HT1080 (cell line): Measurements from ENCODE around the gene IL15RA. TPM values are rescaled to one million over a fixed set of nuclear protein-coding genes. Genes with fewer than 3 reads are reported as not detected.

Source experiments
- DNase-seq: peaks from one replicate; pipeline ENCODE4 v3.0.0-alpha.2; 2015; ENCODE audit warnings: low read depth
- polyA plus RNA-seq, 2 experiments: library from polyadenylated mRNA; depleted of rRNA; stranded (reverse); fragments of >200 nt; gene quantifications; 2 replicates each; pipeline ENCODE4 v1.2.3, GENCODE V29; 2015
- total RNA-seq: library from RNA; depleted of rRNA; stranded (reverse); fragments of >200 nt; shearing (Covaris generic); gene quantifications from 2 replicates; pipeline ENCODE4 v1.2.3, GENCODE V29; 2014; rRNA removed

Gene IL15RA, protein sequence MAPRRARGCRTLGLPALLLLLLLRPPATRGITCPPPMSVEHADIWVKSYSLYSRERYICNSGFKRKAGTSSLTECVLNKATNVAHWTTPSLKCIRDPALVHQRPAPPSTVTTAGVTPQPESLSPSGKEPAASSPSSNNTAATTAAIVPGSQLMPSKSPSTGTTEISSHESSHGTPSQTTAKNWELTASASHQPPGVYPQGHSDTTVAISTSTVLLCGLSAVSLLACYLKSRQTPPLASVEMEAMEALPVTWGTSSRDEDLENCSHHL
- total RNA-seq, result 14.3 and 22.9 TPM in 2 replicates
- polyA plus RNA-seq (2015; cell fraction: cytosol; rRNA removed), result 12.8 and 13.7 TPM in 2 replicates
- polyA plus RNA-seq (2015; cell fraction: nucleus; rRNA removed), result 7.6 and 8.1 TPM in 2 replicates

- DNase-seq, result peak; percentile 72
These were observed at the start of gene IL15RA for GRCh38 chr10:5977471-5978229. IL15RA (minus strand) TSS chr10:5977543; CDS start chr10:5977492, 51 bp downstream.

- no peak for DNase-seq
These were observed 48.4 kb upstream of the IL15RA start for GRCh38 chr10:6025683-6026255.

DNA sequence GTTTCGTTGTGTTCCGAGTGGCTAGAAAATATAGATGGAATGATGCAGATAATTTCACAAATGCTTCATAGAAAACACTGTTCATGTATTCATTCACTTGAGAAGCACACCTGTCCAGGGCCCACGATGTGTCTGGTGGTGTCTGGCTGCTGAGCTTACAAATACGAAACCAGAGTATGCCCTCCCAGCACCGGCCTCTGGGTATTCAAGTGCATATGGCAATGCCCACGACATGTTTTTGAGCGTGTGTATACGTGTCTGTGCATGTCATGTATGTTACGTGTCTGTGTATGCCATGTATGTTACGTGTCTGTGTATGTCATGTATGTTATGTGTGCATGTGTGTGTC is 47.0 kb upstream of the IL15RA start:
- DNase-seq, result no peak

DNA sequence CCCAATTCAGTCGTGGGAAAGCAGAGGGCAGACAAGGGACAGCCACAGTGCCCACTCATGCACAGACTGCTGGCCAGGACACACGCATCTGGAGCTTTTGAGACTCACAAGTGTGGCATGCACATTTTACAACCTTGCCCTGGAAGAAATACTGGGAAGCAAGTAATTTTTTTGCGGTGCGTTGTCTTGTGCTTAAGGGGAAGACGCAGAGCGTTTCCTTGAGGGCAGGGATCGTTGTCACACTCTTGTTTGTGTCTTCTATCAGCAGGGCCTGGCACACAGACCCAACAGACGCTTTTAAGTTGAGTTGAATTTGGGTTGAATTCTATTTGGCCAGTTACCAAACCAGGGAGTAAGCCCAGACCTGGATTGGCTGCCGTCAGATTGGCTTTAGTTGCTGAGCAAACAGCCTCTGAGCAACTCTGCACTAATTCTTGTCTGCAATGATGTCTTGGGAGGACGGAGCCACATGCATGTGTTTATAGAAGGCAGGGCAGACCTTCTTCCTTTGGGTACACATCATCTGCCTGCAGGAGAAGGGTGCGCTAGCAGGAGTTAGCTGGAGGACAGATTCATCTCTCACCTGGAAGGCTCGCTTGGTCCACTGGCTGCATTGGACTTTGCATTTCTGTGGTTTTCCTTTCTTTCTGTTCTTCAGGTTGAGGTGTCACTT is 46.5 kb upstream of the IL15RA start:
- no peak for DNase-seq

DNA sequence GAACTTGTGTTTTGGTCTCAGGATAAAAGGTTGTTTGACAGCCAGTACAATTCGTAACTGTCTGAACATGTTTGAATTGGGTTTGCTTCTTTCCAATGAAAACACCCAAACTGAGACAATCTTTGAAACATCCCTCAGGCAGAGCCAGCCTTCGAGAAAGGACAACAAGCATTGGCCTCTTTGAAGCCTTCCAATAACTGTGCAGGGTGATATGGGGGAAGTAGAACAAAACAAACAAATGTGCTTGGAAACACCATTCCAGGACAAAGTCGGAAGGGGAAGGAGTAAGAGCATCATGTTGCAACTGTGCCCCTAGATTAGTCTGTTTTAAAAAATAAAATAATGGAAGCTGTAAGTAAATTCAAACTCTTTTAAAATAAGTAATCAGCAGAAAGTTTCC is 45.3 kb upstream of the IL15RA start:
- DNase-seq, result no peak

DNA sequence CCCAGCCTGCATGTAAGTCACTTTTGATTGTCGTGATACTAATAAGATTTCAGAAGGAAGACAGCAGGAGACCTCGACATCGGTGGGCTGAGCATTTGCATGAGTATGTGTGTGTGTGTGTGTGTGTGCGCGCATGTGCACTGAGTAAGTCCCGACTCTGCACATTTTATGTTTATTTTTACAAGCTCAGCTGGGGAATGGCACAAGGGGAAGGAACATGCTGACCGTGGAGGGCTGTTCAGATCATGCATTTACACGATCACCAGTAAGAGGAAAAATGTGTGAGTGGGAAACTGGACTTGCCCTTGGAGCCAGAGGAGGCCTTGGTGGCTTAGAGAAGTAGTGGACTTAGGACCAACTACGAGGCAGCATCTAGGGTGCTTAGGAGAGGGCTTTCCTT is 43.5 kb upstream of the IL15RA start:
- DNase-seq, result no peak

- DNase-seq, result no peak
These were observed 42.5 kb upstream of the IL15RA start for GRCh38 chr10:6019796-6020195.

GRCh38 chr10:6019010-6019782 is 41.9 kb upstream of the IL15RA start:
- DNase-seq, result no peak

DNA sequence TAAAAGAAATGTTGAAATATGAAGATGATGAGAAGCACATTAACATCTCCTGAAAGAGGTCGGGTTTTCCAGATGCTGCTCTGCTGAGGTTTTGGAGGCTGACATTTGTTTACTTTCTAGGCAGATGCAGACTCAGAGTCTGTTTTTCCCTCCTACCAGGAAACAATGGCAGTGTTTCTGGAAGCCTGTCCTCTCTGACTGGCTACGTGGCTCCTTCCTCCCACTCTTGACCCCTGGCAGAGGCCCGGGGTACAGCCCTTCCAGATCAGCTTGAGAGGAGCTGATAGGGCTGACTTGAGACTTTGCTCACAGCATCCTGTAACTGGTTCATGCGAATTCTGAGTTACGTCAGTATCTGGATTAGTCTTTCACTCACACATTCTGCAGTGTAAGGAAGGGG is 41.1 kb upstream of the IL15RA start:
- no peak for DNase-seq

DNA sequence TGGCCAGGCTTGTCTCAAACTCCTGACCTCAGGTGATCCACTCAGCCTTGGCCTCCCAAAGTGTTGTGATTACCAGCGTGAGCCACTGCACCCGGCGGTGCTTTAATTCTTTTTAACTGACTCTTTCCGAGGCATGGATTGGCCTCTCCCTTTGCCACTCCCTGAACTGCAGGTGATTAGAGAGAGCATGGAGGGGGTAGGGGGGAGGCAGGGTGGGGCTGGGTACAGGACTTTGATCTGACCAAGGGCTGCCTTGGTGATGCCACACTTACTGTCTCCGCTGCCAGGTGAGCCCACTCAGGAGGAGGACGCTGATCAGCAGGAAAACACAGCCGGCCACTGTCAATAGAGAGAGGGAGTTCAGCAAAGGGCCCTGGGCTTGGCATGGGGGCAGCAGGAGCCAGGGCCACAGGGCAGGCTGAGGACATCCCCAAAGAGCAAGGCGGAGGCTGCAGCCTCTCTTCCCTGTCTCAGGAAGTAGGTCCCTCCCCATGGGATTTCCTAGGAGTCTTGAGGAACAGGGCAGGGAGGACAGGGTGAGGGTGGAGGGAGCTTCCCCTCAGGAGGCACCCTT is 40.5 kb upstream of the IL15RA start:
- no peak for DNase-seq

DNA sequence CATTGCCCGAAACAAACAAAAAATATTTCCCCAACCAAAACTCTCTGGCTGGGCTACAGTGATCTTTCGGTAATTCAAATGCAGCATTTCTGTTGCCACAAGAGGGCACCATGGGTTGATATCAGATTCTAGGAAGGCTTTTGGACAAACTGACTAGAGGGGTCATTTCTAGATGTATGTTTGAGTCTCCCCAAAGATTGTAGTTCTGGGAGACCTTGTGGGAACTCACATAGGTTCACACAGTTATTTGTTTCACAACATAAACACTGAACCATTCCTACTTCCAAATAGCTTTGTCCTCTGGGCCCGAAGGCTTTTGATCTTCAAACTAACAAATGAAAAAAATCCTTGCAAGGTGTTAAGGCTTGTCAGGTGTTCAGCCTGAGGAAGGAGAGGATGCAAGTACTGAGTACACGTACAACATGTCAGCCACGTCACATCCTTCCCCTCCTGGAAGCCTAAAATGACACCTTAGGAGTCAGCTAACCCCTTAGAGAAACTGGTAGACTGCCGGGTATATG is 37.0 kb upstream of the IL15RA start:
- DNase-seq, result peak; percentile 37

- no peak for DNase-seq
These were observed 36.3 kb upstream of the IL15RA start for GRCh38 chr10:6013413-6014192.

DNA sequence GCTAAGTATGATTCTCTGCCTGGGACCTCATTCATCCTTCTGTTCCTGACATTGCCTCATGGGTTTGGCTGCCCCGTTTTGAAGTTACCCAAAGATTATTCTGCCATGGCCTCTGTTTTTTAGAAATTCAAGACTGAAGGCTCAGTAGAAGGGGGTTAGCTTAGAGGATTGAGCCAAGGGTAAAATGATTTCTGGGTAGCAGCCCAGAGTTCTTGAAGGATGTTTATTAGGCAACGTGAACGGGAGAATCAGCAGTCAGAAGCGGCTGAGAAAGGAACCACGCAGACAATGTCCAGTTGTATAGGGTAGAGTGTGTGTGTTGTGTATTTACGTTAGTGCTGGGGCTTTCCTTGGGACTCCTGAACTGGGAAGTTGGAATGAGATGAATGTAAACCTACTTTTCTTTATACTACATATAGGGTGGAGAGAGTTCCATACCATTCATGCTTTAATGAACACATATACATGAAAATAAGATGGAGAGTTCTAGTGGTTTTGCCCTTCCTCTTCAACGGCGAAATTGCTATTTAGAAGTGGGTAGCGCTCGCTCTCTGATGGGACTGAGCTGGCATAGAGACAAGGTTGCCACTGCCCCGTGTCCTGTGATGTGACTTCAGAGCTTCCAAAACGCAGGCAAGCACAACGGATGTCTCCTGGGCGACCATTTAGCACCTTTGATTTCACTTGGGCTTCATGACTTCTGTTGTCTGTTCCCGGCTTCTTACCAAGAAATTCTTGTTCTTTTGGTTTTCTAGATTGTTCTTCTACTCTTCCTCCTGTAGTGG is 35.0 kb upstream of the IL15RA start:
- DNase-seq, result no peak

- no peak for DNase-seq
These were observed 34.2 kb upstream of the IL15RA start for GRCh38 chr10:6011558-6011957.

DNA sequence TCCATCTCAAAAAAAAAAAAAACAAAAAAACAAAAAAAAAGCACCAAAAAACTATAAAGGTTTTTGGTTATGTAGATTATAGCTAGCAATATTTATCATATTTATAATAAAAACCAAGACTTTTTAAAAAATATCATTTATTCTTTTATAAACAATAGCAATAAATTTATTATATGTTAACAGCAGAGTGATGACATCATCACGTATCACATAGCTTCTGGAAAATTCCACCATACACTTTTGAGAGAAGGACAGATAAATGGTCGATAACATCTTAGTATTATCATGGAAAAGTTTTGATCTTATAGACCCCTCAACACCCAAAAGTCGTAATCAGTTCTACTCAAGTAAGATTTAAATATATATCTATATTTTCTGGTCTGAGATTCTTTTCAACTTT is 33.2 kb upstream of the IL15RA start:
- no peak for DNase-seq

DNA sequence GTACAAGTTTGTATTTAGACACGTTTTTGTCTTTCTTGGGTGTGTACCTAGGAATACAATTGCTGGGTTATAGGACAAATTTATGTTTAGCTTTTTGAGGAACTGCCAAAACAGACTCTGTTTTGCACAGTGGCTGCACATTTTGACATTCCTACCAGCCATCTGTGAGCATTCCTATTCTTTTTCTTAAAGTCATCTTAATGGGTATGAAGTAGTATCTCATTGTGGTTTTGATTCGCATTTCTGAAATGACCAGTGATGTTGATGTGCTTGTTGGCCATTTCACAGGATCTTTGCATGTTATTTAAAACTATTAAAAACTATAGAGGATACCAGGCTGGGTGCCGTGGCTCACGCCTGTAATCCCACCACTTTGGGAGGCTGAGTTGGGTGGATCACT is 32.6 kb upstream of the IL15RA start:
- no peak for DNase-seq

- no peak for DNase-seq
These were observed 31.8 kb upstream of the IL15RA start for GRCh38 chr10:6009150-6009549.

GRCh38 chr10:6008497-6009142 is 31.3 kb upstream of the IL15RA start:
- no peak for DNase-seq
